K562 (cell line): ENCODE data around the gene EIF3J. TPM values are rescaled to one million over a fixed set of nuclear protein-coding genes. Genes with fewer than 3 reads are reported as not detected.

Experiments used
- ATAC-seq: fragments of 200-7000 bp; cut with Tn5 transposase; 3 replicates; pipeline ENCODE4 v1.9.1; 2020; ENCODE audit warnings: moderate library complexity
- BruUV-seq: library from RNA; stranded (reverse); fragments of 400-500 nt; replicated peaks from 2 replicates; lab custom pipeline; 2021; lab: Mats Ljungman, UMichigan
- CTCF ChIA-PET: fragments of 300-600 bp; formaldehyde crosslinking; extraction: SDS; loops from one replicate; lab custom pipeline; 2021; ENCODE audit warnings: low intra/inter-chr PET ratio; lab: Yijun Ruan, JAX
- POLR2A ChIA-PET: fragments of 300-600, 350-650 bp; sonication (Branson Sonifier 250); formaldehyde crosslinking; extraction: SDS; loops from one replicate; lab custom pipeline; 2021; ENCODE audit warnings: antibody characterized with exemption, inconsistent platforms; lab: Yijun Ruan, JAX
- DNase-seq, 4 experiments: peaks; one replicate each; pipeline versions ENCODE4 v3.0.0 to v3.0.0-alpha.2; 2011 to 2018; ENCODE audit warnings: low spot score in 3 of 4, mixed read lengths in 3 of 4; ENCODE audit errors: extremely low read depth in 1 of 4
- FAIRE-seq: peaks from 2 replicates; lab custom pipeline; 2011; peaks lifted over from hg19 to GRCh38; lab: Jason Lieb, UNC
- H2AFZ ChIP-seq: 2 replicates; pipeline ENCODE4 v1.6.0; 2011; ENCODE audit warnings: low read depth, low read length, control low read depth, inconsistent platforms
- H3K27ac ChIP-seq: fragments of 200-600 bp; 3 replicates; pipeline ENCODE4 v1.8.0; 2011; ENCODE audit warnings: low read depth, mild to moderate bottlenecking, control low read depth, inconsistent platforms, low read length, moderate library complexity, mixed read lengths; ENCODE audit errors: extremely low read depth
- H3K27me3 ChIP-seq, 2 experiments: fragments of 300-600 bp in 1 of 2; 2 replicates in 1 of 2; 3 replicates in 1 of 2; pipeline versions ENCODE4 v1.6.0 to v1.8.0; 2011; ENCODE audit warnings: inconsistent platforms in 2 of 2, low read length in 2 of 2, mild to moderate bottlenecking in 1 of 2, mixed read lengths in 1 of 2, moderate library complexity in 1 of 2; ENCODE audit not compliant: control insufficient read depth in 2 of 2, insufficient read depth in 2 of 2
- H3K36me3 ChIP-seq: fragments of 300-600 bp; 3 replicates; pipeline ENCODE4 v1.8.0; 2011; ENCODE audit warnings: mild to moderate bottlenecking, low read length, inconsistent platforms; ENCODE audit not compliant: control insufficient read depth, insufficient read depth
- H3K4me1 ChIP-seq, 2 experiments: fragments of 200-600 bp in 1 of 2; replicated peaks in 1 of 2; 2 replicates in 1 of 2; 3 replicates in 1 of 2; pipeline versions ENCODE4 v1.5.1 to v1.8.0; 2011; ENCODE audit warnings: inconsistent platforms in 2 of 2, low read length in 2 of 2, mild to moderate bottlenecking in 1 of 2, mixed read lengths in 1 of 2, moderate library complexity in 1 of 2; ENCODE audit not compliant: control insufficient read depth in 2 of 2, insufficient read depth in 2 of 2
- H3K4me2 ChIP-seq: 2 replicates; pipeline ENCODE4 v1.6.1; 2011; ENCODE audit warnings: low read length, control low read depth, inconsistent platforms, mixed read lengths; ENCODE audit not compliant: insufficient read depth
- H3K4me3 ChIP-seq: fragments of 200-600 bp; sonication (generic), shearing (Covaris generic); 2 replicates; pipeline ENCODE4 v1.5.1; 2016; ENCODE audit warnings: control low read depth, inconsistent platforms
- H3K79me2 ChIP-seq: fragments of 200-600 bp; 3 replicates; pipeline ENCODE4 v1.8.0; 2011; ENCODE audit warnings: low read length, inconsistent platforms; ENCODE audit not compliant: control insufficient read depth, insufficient read depth
- H3K9ac ChIP-seq, 2 experiments: 2 replicates each; pipeline versions ENCODE4 v1.6.0 to v1.6.1; 2011; ENCODE audit warnings: low read depth in 2 of 2, low read length in 2 of 2, control low read depth in 1 of 2, inconsistent platforms in 1 of 2, mild to moderate bottlenecking in 1 of 2, mixed read lengths in 1 of 2; ENCODE audit not compliant: insufficient read depth in 1 of 2
- H3K9me1 ChIP-seq: one replicate; pipeline ENCODE4 v1.6.0; 2011; ENCODE audit warnings: inconsistent platforms, mild to moderate bottlenecking, low read length, moderate library complexity; ENCODE audit not compliant: control insufficient read depth, insufficient read depth
- H3K9me3 ChIP-seq: replicated peaks from 2 replicates; pipeline ENCODE4 v1.5.1; 2011; ENCODE audit warnings: low read depth, low read length, inconsistent platforms; ENCODE audit not compliant: control insufficient read depth, insufficient read depth
- H4K20me1 ChIP-seq: replicated peaks from 2 replicates; pipeline ENCODE4 v1.6.1; 2011; ENCODE audit warnings: low read length, inconsistent platforms, mixed read lengths; ENCODE audit not compliant: control insufficient read depth, insufficient read depth
- CCAR2 ChIP-seq: fragments of 200-400 bp; formaldehyde crosslinking; IDR thresholded peaks from 2 replicates; pipeline ENCODE4 v1.6.1; 2017; ENCODE audit warnings: mild to moderate bottlenecking, low read depth, low read length
- PPARD ChIP-seq: fragments of 250-450 bp; sonication (Bioruptor Pico); IDR thresholded peaks from 2 replicates; pipeline ENCODE4 v1.8.0; 2022; ENCODE audit warnings: inconsistent platforms, mild to moderate bottlenecking, moderate library complexity
- RCOR1 ChIP-seq, 2 experiments: IDR thresholded peaks; 2 replicates each; pipeline ENCODE4 v1.6.1; 2012; ENCODE audit warnings: low read depth in 2 of 2, low read length in 2 of 2, borderline replicate concordance in 1 of 2, improper control_type of control experiment in 1 of 2
- ZNF347 ChIP-seq: fragments of 450-650 bp; formaldehyde crosslinking; IDR thresholded peaks from 2 replicates; pipeline ENCODE4 v1.4.0; 2020; ENCODE audit warnings: low read depth, mild to moderate bottlenecking, moderate library complexity
- ZNF584 ChIP-seq: fragments of 200-800 bp; sonication (Bioruptor generic); IDR thresholded peaks from 2 replicates; pipeline ENCODE4 v1.6.1; 2016; ENCODE audit warnings: low read depth, mild to moderate bottlenecking, missing genetic modification characterization, missing compliant biosample characterization
- WGBS: fragments of 100-300 bp; shearing (Covaris generic); methylation state at CpG from one replicate; pipeline ENCODE4 v1.1.6; 2016; ENCODE audit warnings: low coverage, mixed read lengths; ENCODE audit not compliant: insufficient coverage; ENCODE audit errors: missing lambda C conversion rate; 5-methylcytosine and 5-hydroxymethylcytosine counted together
- in situ Hi-C: fragments of 300-500 bp; cut with MboI; formaldehyde crosslinking; loops from 4 replicates; pipeline ENCODE4 v1.15.0; 2018; ENCODE audit warnings: inconsistent platforms, mixed read lengths
- intact Hi-C: fragments of 100-400 bp; cut with micrococcal nuclease; formaldehyde crosslinking; loops from 2 replicates; pipeline ENCODE4 v1.14.2; 2022
- polyA plus RNA-seq, 8 experiments: library from polyadenylated mRNA; depleted of rRNA in 4 of 8; stranded (reverse) in 5 of 8; unstranded in 3 of 8; fragments of >200 nt; fragmentation: Nextera tagmentation in 2 of 8; fragmentation: Illumina TruSeq in 1 of 8; extraction: Ambion mirVana in 2 of 8; extraction: Trizol in 1 of 8; gene quantifications; 2 replicates each; pipeline versions ENCODE4 v1.2.1 to v1.2.3, GENCODE V29; 2011 to 2014; ENCODE audit warnings: inconsistent platforms in 1 of 8, missing spikeins in 1 of 8
- total RNA-seq, 7 experiments: library from RNA; depleted of rRNA in 6 of 7; stranded (reverse); fragments of >200 nt in 6 of 7; fragmentation: Illumina TruSeq in 2 of 7; extraction: Trizol in 2 of 7; gene quantifications; 2 replicates each; pipeline versions ENCODE4 v1.2.1 to v1.2.3, GENCODE V29; 2011 to 2021; ENCODE audit warnings: low replicate concordance in 1 of 7
- TF ChIP-seq, protein P1 (sequence below): sonication (generic); formaldehyde crosslinking; IDR thresholded peaks from 2 replicates; pipeline ENCODE4 v1.8.0; 2022; ENCODE audit warnings: mild to moderate bottlenecking, missing genetic modification reagents
- TF ChIP-seq, protein P2 (sequence below), 3 experiments: fragments of 200-800 bp in 1 of 3; sonication (Bioruptor generic) in 1 of 3; sonication (generic) in 1 of 3; formaldehyde crosslinking in 1 of 3; IDR thresholded peaks; 2 replicates each; pipeline versions ENCODE4 v1.6.1 to v1.8.0; 2016 to 2022; ENCODE audit warnings: mild to moderate bottlenecking in 2 of 3, missing compliant biosample characterization in 2 of 3, missing genetic modification characterization in 2 of 3, missing genetic modification reagents in 1 of 3
- TF ChIP-seq, protein P3 (sequence below): fragments of 250-450 bp; sonication (Bioruptor Pico); IDR thresholded peaks from 2 replicates; pipeline ENCODE4 v1.8.0; 2022; ENCODE audit warnings: moderate library complexity, mild to moderate bottlenecking, inconsistent platforms

Gene EIF3J
- total and polyA plus RNA-seq, 9 of the 15 experiments (the other 6 are each of a cell fraction or from before 2014, with no cell fraction given), result 44.2 to 217 (median 151) TPM

DNA sequence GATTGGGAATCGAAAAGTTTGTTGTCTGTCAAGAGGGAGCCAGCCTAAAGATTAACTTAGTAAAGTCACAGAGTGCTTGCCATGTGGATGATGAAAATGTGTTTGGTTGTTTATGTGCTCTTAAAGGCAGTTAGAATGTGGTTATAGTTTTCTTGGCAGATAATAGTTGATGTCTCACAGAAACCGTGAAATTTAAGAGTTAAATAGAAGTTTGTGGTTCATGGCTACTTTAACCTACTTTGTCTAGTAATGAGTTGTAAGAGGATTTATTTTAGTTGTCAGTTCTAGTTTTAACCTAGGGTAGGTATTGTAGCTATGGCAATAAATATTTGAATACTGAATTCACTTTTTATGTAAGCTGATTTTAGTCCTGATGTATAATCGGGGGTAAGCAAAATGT is 36.4 kb upstream of the EIF3J start:
- ChIA-PET CTCF (interaction anchor here (1.2 kb wide), 1 partner anchor 597 kb away, joined by 5 read pairs; no protein-coding TSS in a partner anchor), POLR2A (interaction anchor here (1.3 kb wide), 1 partner anchor 32 kb away, joined by 4 read pairs; no protein-coding TSS in a partner anchor)
- Histone ChIP-seq H3K27me3 (no peaks in the 10 kb centered on the region), H3K4me2 (no peak overlapping the region), H3K36me3 (peaks cover 89% of the 10 kb centered on the region), H3K9me3 (no peaks in the 10 kb centered on the region), H2AFZ (no peak overlapping the region), H3K4me3 (no peak overlapping the region), H3K27ac (no peak overlapping the region), H3K4me1 (no peaks in the 10 kb centered on the region), H3K9ac (no peak overlapping the region), H4K20me1 (no peaks in the 10 kb centered on the region), H3K9me1 (no peaks in the 10 kb centered on the region), H3K79me2 (peaks cover 8% of the 10 kb centered on the region; the same call in 1 of the 3 replicates)
- TF ChIP-seq PPARD, result no peak
- TF ChIP-seq, protein P1, sequence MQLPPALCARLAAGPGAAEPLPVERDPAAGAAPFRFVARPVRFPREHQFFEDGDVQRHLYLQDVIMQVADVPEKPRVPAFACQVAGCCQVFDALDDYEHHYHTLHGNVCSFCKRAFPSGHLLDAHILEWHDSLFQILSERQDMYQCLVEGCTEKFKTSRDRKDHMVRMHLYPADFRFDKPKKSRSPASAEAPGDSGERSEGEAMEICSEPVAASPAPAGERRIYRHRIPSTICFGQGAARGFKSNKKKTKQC, result no peak
- no peak for TF ChIP-seq CCAR2
- no peak for TF ChIP-seq ZNF584 (CRISPR knock-in tag)
- TF ChIP-seq, protein P2, sequence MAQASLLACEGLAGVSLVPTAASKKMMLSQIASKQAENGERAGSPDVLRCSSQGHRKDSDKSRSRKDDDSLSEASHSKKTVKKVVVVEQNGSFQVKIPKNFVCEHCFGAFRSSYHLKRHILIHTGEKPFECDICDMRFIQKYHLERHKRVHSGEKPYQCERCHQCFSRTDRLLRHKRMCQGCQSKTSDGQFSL (CRISPR knock-in tag; IDR thresholded peaks at IDR 0.05), result no peak
- TF ChIP-seq, protein P2 (tag; IDR thresholded peaks at IDR 0.05), result no peak
- TF ChIP-seq RCOR1 (IDR thresholded peaks at IDR 0.05; ENCODE audit: borderline replicate concordance in 1 of 2, low read depth in 2 of 2, low read length in 2 of 2), result no peak
- TF ChIP-seq, protein P3, sequence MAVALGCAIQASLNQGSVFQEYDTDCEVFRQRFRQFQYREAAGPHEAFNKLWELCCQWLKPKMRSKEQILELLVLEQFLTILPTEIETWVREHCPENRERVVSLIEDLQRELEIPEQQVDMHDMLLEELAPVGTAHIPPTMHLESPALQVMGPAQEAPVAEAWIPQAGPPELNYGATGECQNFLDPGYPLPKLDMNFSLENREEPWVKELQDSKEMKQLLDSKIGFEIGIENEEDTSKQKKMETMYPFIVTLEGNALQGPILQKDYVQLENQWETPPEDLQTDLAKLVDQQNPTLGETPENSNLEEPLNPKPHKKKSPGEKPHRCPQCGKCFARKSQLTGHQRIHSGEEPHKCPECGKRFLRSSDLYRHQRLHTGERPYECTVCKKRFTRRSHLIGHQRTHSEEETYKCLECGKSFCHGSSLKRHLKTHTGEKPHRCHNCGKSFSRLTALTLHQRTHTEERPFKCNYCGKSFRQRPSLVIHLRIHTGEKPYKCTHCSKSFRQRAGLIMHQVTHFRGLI (CRISPR knock-in tag), result no peak
- TF ChIP-seq ZNF347 (CRISPR knock-in tag), result no peak
- 65% methylated on average over 3 of the region's 3 CpGs for WGBS
- intact Hi-C loops (loop anchor here (10.0 kb wide), 1 partner anchor 286 kb away; no protein-coding TSS in a partner anchor), in situ Hi-C loops (no loop called here)
- DNase-seq, result no peak
- ATAC-seq, result no peak
- no TSS peak for BruUV-seq
- no peak for FAIRE-seq
